Measurements from ENCODE around the gene SLC6A4. TPM values are rescaled to one million over a fixed set of nuclear protein-coding genes. Genes with fewer than 3 reads are reported as not detected.

Gene SLC6A4
- total RNA-seq, 1 donor from 2014 or later, result not detected

- H3K36me3 Mint-ChIP-seq (ENCODE audit: low read depth), result peaks cover 41% of the 10 kb centered on the region
- DNase-seq (ENCODE audit: low spot score), result no peak
- intact Hi-C loops (cut with micrococcal nuclease), result loop anchor here (5.0 kb wide), 4 partner anchors 118 to 243 kb away; partner anchors contain the start of genes BLMH and TMIGD1
- peaks cover 23% of the 10 kb centered on the region for H3K4me1 Mint-ChIP-seq (ENCODE audit: low read depth)
- H3K9me3 Mint-ChIP-seq, result no peaks in the 10 kb centered on the region
- no peak overlapping the region for H3K4me3 Mint-ChIP-seq
- no peak overlapping the region for H3K27ac Mint-ChIP-seq
- no peaks in the 10 kb centered on the region for H3K27me3 Mint-ChIP-seq (ENCODE audit: insufficient read depth)
Observed at GRCh38 chr17:30174556-30174955, 60.9 kb downstream of the SLC6A4 start.

DNA sequence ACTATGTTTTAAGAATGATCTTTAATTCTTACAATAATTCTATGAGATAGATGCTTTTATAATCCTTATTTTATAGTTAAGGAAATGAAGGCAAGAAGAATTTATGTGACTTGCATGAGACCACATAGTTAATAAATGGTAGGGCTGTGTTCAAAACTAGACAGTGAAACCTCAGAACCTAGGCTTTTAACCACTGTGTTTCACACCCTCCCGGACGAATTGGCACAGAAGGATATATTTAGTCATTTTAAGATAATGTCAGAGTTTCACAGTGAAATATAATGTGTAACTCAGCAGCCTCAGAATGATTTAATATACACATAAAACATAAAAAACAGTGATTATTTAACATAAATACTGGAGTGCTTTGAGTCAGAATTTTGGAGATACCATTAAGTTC, 61.8 kb downstream of the SLC6A4 start:
- Mint-ChIP-seq H3K36me3 (ENCODE audit: low read depth) (peaks cover 37% of the 10 kb centered on the region), H3K27ac (no peak overlapping the region), H3K9me3 (no peaks in the 10 kb centered on the region), H3K4me3 (no peak overlapping the region), H3K4me1 (ENCODE audit: low read depth) (peaks cover 23% of the 10 kb centered on the region), H3K27me3 (ENCODE audit: insufficient read depth) (no peaks in the 10 kb centered on the region)
- DNase-seq (ENCODE audit: low spot score), result no peak
- intact Hi-C loops (cut with micrococcal nuclease), result loop anchor here (1.0 to 5.0 kb wide), 5 partner anchors 57 to 244 kb away; partner anchors contain the start of genes BLMH, NSRP1 and TMIGD1

- Mint-ChIP-seq H3K27ac (no peak overlapping the region), H3K4me3 (no peak overlapping the region), H3K4me1 (ENCODE audit: low read depth) (peaks cover 23% of the 10 kb centered on the region), H3K27me3 (ENCODE audit: insufficient read depth) (no peaks in the 10 kb centered on the region), H3K9me3 (no peaks in the 10 kb centered on the region), H3K36me3 (ENCODE audit: low read depth) (peaks cover 31% of the 10 kb centered on the region)
- intact Hi-C loops (cut with micrococcal nuclease), result loop anchor here (5.0 kb wide), 4 partner anchors 120 to 245 kb away; partner anchors contain the start of genes BLMH and TMIGD1
- DNase-seq (ENCODE audit: low spot score), result no peak
Observed at GRCh38 chr17:30172560-30172959, 62.9 kb downstream of the SLC6A4 start.

DNA sequence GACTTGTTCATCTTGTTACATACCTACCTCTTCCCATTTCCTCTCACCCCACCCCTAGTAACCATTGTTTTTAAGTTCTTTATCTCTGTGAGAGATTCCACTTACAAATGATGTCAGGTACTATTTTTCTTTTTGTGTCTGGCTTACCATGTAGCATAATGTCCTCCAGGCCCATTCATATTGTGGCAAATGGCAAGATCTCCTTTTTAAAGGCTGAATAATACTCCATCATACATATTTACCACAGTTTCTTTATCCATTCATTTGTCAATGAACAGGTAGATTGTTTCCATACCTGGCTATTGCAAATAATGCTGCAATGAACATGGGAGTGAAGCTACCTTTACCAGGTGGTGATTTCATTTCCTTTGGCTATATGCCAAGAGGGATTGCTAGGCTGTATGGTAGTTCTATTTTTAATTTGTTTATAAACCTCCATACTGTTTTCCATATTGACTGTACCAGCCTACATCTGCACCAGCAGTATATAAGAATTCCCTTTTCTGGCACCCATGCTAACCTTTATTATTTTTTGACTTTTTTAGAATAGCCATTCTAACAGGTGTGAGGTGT, 65.0 kb downstream of the SLC6A4 start:
- no peak for DNase-seq (ENCODE audit: low spot score)
- Mint-ChIP-seq H3K4me3 (no peak overlapping the region), H3K4me1 (ENCODE audit: low read depth) (peaks cover 31% of the 10 kb centered on the region), H3K9me3 (no peaks in the 10 kb centered on the region), H3K36me3 (ENCODE audit: low read depth) (peaks cover 27% of the 10 kb centered on the region), H3K27ac (no peak overlapping the region), H3K27me3 (ENCODE audit: insufficient read depth) (no peaks in the 10 kb centered on the region)
- intact Hi-C loops (cut with micrococcal nuclease), result loop anchor here (5.0 kb wide), 4 partner anchors 122 to 247 kb away; partner anchors contain the start of genes BLMH and TMIGD1

GRCh38 chr17:30165960-30166359, 69.5 kb downstream of the SLC6A4 start:
- Mint-ChIP-seq H3K9me3 (no peaks in the 10 kb centered on the region), H3K4me1 (ENCODE audit: low read depth) (peaks cover 18% of the 10 kb centered on the region), H3K4me3 (no peak overlapping the region), H3K27me3 (ENCODE audit: insufficient read depth) (no peaks in the 10 kb centered on the region), H3K27ac (no peak overlapping the region), H3K36me3 (ENCODE audit: low read depth) (peaks cover 16% of the 10 kb centered on the region)
- no peak for DNase-seq (ENCODE audit: low spot score)
- intact Hi-C loops (cut with micrococcal nuclease), result no loop called here

GRCh38 chr17:30165147-30165546, 70.3 kb downstream of the SLC6A4 start:
- peaks cover 7% of the 10 kb centered on the region for H3K9me3 Mint-ChIP-seq
- peaks cover 20% of the 10 kb centered on the region for H3K36me3 Mint-ChIP-seq (ENCODE audit: low read depth)
- H3K27me3 Mint-ChIP-seq (ENCODE audit: insufficient read depth), result no peaks in the 10 kb centered on the region
- DNase-seq (ENCODE audit: low spot score), result no peak
- peaks cover 13% of the 10 kb centered on the region for H3K4me1 Mint-ChIP-seq (ENCODE audit: low read depth)
- no peak overlapping the region for H3K27ac Mint-ChIP-seq
- intact Hi-C loops (cut with micrococcal nuclease), result no loop called here
- no peak overlapping the region for H3K4me3 Mint-ChIP-seq

DNA sequence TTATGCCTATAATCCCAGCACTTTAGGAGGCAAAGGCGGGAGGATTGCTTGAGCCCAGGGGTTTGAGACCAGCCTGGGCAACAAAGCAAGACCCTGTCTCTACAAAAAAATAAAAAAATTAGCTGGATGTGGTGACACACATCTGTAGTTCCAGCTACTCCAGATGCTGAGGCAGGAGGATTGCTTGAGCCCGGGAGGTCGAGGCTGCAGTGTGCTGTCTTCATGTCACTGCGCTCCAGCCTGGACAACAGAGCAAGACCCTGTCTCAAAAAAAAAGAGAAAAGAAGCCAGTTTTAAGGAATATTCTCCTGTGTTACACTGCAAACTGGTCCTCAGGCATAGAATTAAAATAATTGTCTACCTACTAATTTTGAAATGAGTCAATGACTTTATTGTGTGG, 71.0 kb downstream of the SLC6A4 start:
- no peaks in the 10 kb centered on the region for H3K27me3 Mint-ChIP-seq (ENCODE audit: insufficient read depth)
- no peak for DNase-seq (ENCODE audit: low spot score)
- H3K9me3 Mint-ChIP-seq, result peaks cover 12% of the 10 kb centered on the region
- intact Hi-C loops (cut with micrococcal nuclease), result no loop called here
- H3K36me3 Mint-ChIP-seq (ENCODE audit: low read depth), result peaks cover 25% of the 10 kb centered on the region
- H3K27ac Mint-ChIP-seq, result no peak overlapping the region
- no peak overlapping the region for H3K4me3 Mint-ChIP-seq
- peaks cover 12% of the 10 kb centered on the region for H3K4me1 Mint-ChIP-seq (ENCODE audit: low read depth)

- H3K9me3 Mint-ChIP-seq, result peaks cover 18% of the 10 kb centered on the region
- H3K4me1 Mint-ChIP-seq (ENCODE audit: low read depth), result peaks cover 12% of the 10 kb centered on the region
Observed at GRCh38 chr17:30161601-30162000, 73.9 kb downstream of the SLC6A4 start.

DNA sequence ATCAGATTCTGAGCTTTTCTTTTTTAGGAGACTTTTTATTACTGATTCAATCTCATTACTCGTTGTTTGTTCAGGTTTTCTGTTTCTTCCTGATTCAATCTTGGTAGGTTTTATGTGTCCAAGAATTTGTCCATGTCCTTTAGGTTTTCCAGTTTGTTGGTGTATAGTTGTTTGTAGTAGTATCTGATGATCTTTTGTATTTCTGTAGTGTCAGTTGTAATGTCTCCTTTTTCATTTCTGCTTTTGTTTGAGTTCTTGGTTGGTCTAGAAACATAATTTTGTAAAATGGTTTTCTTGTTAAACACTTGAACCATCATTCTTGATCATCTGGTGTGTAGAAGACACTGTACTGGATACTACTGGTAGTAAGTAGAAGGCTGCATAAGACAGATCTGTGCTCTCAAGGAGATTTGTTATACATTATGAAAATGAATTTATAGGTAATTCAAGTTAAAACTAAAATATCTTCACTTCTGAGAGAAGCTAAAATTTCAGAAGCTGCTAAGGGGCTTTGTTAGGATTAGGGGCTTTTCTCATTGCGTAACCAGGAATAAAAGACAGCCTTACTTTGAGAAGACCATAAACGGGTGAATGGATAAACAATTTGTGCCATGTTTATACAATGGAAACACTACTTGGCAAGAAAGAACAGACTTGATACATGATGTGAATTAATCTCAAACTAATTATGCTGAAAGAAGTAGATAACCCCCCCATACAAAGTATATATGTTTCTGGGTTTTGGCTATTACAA, 74.9 kb downstream of the SLC6A4 start:
- H3K36me3 Mint-ChIP-seq (ENCODE audit: low read depth), result peaks cover 41% of the 10 kb centered on the region
- no peaks in the 10 kb centered on the region for H3K27me3 Mint-ChIP-seq (ENCODE audit: insufficient read depth)
- DNase-seq (ENCODE audit: low spot score), result no peak
- H3K4me3 Mint-ChIP-seq, result no peak overlapping the region
- H3K9me3 Mint-ChIP-seq, result peaks cover 18% of the 10 kb centered on the region
- intact Hi-C loops (cut with micrococcal nuclease), result no loop called here
- H3K27ac Mint-ChIP-seq, result no peak overlapping the region
- H3K4me1 Mint-ChIP-seq (ENCODE audit: low read depth), result peaks cover 5% of the 10 kb centered on the region

More at GRCh38 chr17:30161601-30162000, 73.9 kb downstream of the SLC6A4 start:
- DNase-seq (ENCODE audit: low spot score), result no peak
- Mint-ChIP-seq H3K36me3 (ENCODE audit: low read depth) (peaks cover 41% of the 10 kb centered on the region), H3K4me3 (no peak overlapping the region), H3K27ac (no peak overlapping the region), H3K27me3 (ENCODE audit: insufficient read depth) (no peaks in the 10 kb centered on the region)
- intact Hi-C loops (cut with micrococcal nuclease), result no loop called here

DNA sequence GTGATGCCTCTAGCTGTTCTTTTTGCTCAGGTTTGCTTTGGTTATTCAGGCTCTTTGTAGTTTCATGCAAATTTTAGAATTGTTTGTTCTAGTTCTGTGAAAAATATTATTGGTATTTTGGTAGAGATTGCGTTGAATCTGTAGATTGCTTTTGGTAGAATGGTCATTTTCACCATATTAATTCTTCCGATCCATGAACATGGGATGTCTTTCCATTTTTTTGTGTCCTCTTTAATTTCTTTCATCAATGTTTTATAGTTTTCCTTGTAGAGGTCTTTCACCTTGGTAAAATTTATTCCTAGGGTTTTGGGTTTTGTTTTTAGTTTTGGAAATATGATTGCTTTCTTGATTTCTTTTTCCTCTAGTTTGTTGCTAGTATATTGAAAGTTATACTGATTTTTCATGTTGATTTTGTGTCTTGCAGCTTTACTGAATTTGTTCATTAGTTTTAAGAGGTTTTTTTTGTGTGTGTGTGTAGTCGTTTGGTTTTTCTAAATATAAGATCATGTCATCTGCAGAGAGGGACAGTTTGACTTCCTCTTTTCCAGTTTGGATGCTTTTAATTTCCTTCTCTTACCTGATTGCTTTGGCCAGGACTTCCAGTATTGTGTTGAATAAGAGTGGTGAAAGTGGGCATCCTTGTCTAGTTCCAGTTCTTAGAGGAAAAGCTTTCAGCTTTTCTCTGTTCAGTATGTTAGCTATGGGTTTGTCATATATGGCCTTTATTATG, 76.4 kb downstream of the SLC6A4 start:
- H3K27me3 Mint-ChIP-seq (ENCODE audit: insufficient read depth), result no peaks in the 10 kb centered on the region
- no peak for DNase-seq (ENCODE audit: low spot score)
- H3K27ac Mint-ChIP-seq, result no peak overlapping the region

GRCh38 chr17:30155389-30155788, 80.1 kb downstream of the SLC6A4 start:
- no peaks in the 10 kb centered on the region for H3K27me3 Mint-ChIP-seq (ENCODE audit: insufficient read depth)
- no peak for DNase-seq (ENCODE audit: low spot score)
- peaks cover 32% of the 10 kb centered on the region for H3K36me3 Mint-ChIP-seq (ENCODE audit: low read depth)
- no peaks in the 10 kb centered on the region for H3K4me1 Mint-ChIP-seq (ENCODE audit: low read depth)
- intact Hi-C loops (cut with micrococcal nuclease), result no loop called here
- no peak overlapping the region for H3K27ac Mint-ChIP-seq
- no peak overlapping the region for H3K4me3 Mint-ChIP-seq
- H3K9me3 Mint-ChIP-seq, result peaks cover 14% of the 10 kb centered on the region

More for the DNA sequence above, 76.4 kb downstream of the SLC6A4 start:
- Mint-ChIP-seq H3K4me3 (no peak overlapping the region), H3K9me3 (peaks cover 18% of the 10 kb centered on the region), H3K36me3 (ENCODE audit: low read depth) (peaks cover 37% of the 10 kb centered on the region), H3K4me1 (ENCODE audit: low read depth) (no peaks in the 10 kb centered on the region)
- intact Hi-C loops (cut with micrococcal nuclease), result no loop called here

DNA sequence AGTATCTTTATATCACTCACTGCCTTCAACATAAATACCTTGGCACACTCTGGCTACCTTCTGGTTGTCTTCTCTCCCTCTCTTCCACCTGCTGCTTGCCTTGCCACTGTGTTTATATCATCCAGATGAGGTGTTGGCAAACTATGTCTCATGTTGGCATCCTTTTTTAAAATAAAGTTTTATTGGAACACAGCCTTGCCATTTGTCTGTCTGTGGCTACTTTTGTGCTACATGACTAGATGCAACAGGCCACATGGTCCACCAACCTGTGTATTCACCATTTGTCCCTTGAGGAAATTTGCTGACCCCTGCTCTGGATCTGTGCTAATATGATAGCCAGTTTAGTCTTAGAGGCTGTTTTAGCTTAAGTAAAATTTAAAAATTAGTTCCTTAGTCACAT, 82.0 kb downstream of the SLC6A4 start:
- intact Hi-C loops (cut with micrococcal nuclease), result no loop called here
- H3K27me3 Mint-ChIP-seq (ENCODE audit: insufficient read depth), result no peaks in the 10 kb centered on the region
- peaks cover 16% of the 10 kb centered on the region for H3K36me3 Mint-ChIP-seq (ENCODE audit: low read depth)
- no peak overlapping the region for H3K27ac Mint-ChIP-seq
- DNase-seq (ENCODE audit: low spot score), result no peak
- no peaks in the 10 kb centered on the region for H3K9me3 Mint-ChIP-seq
- no peak overlapping the region for H3K4me3 Mint-ChIP-seq
- H3K4me1 Mint-ChIP-seq (ENCODE audit: low read depth), result peaks cover 3% of the 10 kb centered on the region

DNA sequence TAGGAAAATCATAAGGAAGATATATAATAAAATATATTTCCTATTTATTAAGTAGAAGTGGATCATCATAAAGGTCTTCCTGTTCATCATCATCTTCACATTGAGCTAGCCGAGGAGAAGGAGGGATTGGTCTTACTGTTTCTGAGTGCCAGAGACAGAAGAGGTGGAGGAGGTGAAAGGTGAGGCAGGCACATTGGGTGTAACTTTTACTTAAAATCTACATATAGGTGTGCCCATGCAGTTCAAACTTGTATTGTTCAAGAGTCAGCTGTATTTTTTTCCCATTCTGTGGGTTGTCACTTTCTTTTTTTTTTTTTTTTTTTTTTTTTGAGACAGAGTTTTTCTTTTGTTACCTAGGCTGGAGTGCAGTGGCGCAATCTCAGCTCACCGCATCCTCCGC, 84.0 kb downstream of the SLC6A4 start:
- H3K9me3 Mint-ChIP-seq, result no peaks in the 10 kb centered on the region
- peaks cover 10% of the 10 kb centered on the region for H3K4me1 Mint-ChIP-seq (ENCODE audit: low read depth)
- no peaks in the 10 kb centered on the region for H3K27me3 Mint-ChIP-seq (ENCODE audit: insufficient read depth)
- no peak overlapping the region for H3K27ac Mint-ChIP-seq
- intact Hi-C loops (cut with micrococcal nuclease), result no loop called here
- DNase-seq (ENCODE audit: low spot score), result no peak
- H3K36me3 Mint-ChIP-seq (ENCODE audit: low read depth), result peaks cover 4% of the 10 kb centered on the region
- H3K4me3 Mint-ChIP-seq, result no peak overlapping the region

All from activated T-helper 1 cell treated with anti-CD3 and anti-CD28 coated beads, Interleukin-12 subunit alpha, Interleukin-12 subunit beta, Interleukin-2, Interleukin-4 antibody, amounts not matched to agents 30 ng/mL and 10 ng/mL and 1 ng/mL, durations not matched to agents 14 hours and 24 hours and 36 hours (primary cell).